Activated B cell treated with CpG ODN at 0.5 μM for 24 hours (primary cell): ENCODE data around the gene ATP11A. TPM values are rescaled to one million over a fixed set of nuclear protein-coding genes. Genes with fewer than 3 reads are reported as not detected.
A peak's percentile ranks its signal among the peaks of the same experiment; 100 is the strongest.

Experiments
- ATAC-seq: fragments of 200-7000 bp; cut with Tn5 transposase; one replicate; pipeline ENCODE4 v1.10.0; 2021; ENCODE audit warnings: low read depth, mild to moderate bottlenecking, moderate library complexity
- CTCF ChIA-PET: fragments of 350-600 bp; sonication (Branson Sonifier 250); formaldehyde crosslinking; loops from one replicate; lab custom pipeline; 2021; ENCODE audit warnings: antibody characterized with exemption; lab: Charles Lee
- POLR2A ChIA-PET: fragments of 350-600 bp; sonication (Branson Sonifier 250); formaldehyde crosslinking; loops from one replicate; lab custom pipeline; 2021; ENCODE audit warnings: antibody characterized with exemption; lab: Charles Lee
- DNase-seq: peaks from one replicate; pipeline ENCODE4 v3.0.0; 2022
- H3K27ac Mint-ChIP-seq: one replicate; pipeline ENCODE4 v1.8.0; 2020; ENCODE audit warnings: mixed read lengths
- H3K27me3 Mint-ChIP-seq: one replicate; pipeline ENCODE4 v1.8.0; 2021; ENCODE audit warnings: mixed read lengths
- H3K36me3 Mint-ChIP-seq: one replicate; pipeline ENCODE4 v1.8.0; 2021; ENCODE audit warnings: low read depth, mixed read lengths
- H3K4me1 Mint-ChIP-seq: one replicate; pipeline ENCODE4 v1.8.0; 2021; ENCODE audit warnings: mixed read lengths
- H3K4me3 Mint-ChIP-seq: one replicate; pipeline ENCODE4 v1.8.0; 2020; ENCODE audit warnings: mild to moderate bottlenecking, mixed read lengths
- H3K9me3 Mint-ChIP-seq: one replicate; pipeline ENCODE4 v1.8.0; 2020; ENCODE audit warnings: mixed read lengths
- CTCF ChIP-seq: fragments of 200-600 bp; IDR thresholded peaks from one replicate; pipeline ENCODE4 v1.8.0; 2022; ENCODE audit warnings: antibody characterized with exemption, mild to moderate bottlenecking
- intact Hi-C: fragments of 100-400 bp; cut with micrococcal nuclease; formaldehyde crosslinking; loops from one replicate; pipeline ENCODE4 v1.15.1; 2024
- total RNA-seq: library from RNA; stranded (reverse); gene quantifications from 2 replicates; pipeline ENCODE4 v1.2.3, GENCODE V29; 2022

Gene ATP11A
- total RNA-seq, 1 donor from 2014 or later = 49.6 TPM

GRCh38 chr13:112802802-112803195 lies 113.0 kb downstream of the ATP11A start:
- H3K4me3 Mint-ChIP-seq = peak overlapping the region; percentile 47
- H3K9me3 Mint-ChIP-seq = peaks cover 6% of the 10 kb centered on the region
- H3K36me3 Mint-ChIP-seq = peaks cover 16% of the 10 kb centered on the region
- no peak for TF ChIP-seq CTCF
- ChIA-PET CTCF (interaction anchor here (1.0 kb wide), 1 partner anchor 72 kb away, joined by 3 read pairs; no protein-coding TSS in a partner anchor), POLR2A (interaction anchor here (0.5 to 1.1 kb wide), 4 partner anchors 10 to 812 kb away, joined by 3 to 14 read pairs (median 3); no protein-coding TSS in a partner anchor)
- H3K4me1 Mint-ChIP-seq = peaks cover 26% of the 10 kb centered on the region
- DNase-seq (no peak), ATAC-seq (peak; percentile 62)
- H3K27me3 Mint-ChIP-seq = no peaks in the 10 kb centered on the region
- peak overlapping the region; percentile 71 for H3K27ac Mint-ChIP-seq
- intact Hi-C loops = loop anchor here (5.0 to 10.0 kb wide), 3 partner anchors 35 to 118 kb away; no protein-coding TSS in a partner anchor

GRCh38 chr13:112803422-112803821 lies 113.6 kb downstream of the ATP11A start:
- peak; percentile 40 for ATAC-seq
- H3K4me3 Mint-ChIP-seq = no peak overlapping the region
- intact Hi-C loops = loop anchor here (5.0 to 10.0 kb wide), 3 partner anchors 36 to 119 kb away; no protein-coding TSS in a partner anchor
- H3K27ac Mint-ChIP-seq = peak overlapping the region; percentile 60
- DNase-seq = no peak
- CTCF ChIA-PET = no interaction called here
- POLR2A ChIA-PET = no interaction called here
- peaks cover 26% of the 10 kb centered on the region for H3K4me1 Mint-ChIP-seq
- H3K9me3 Mint-ChIP-seq = peaks cover 6% of the 10 kb centered on the region
- no peaks in the 10 kb centered on the region for H3K27me3 Mint-ChIP-seq
- peaks cover 15% of the 10 kb centered on the region for H3K36me3 Mint-ChIP-seq
- TF ChIP-seq CTCF = no peak

- ChIA-PET POLR2A (no interaction called here), CTCF (no interaction called here)
- H3K4me3 Mint-ChIP-seq = no peak overlapping the region
- no peak overlapping the region for H3K27ac Mint-ChIP-seq
- H3K4me1 Mint-ChIP-seq = peaks cover 26% of the 10 kb centered on the region
- H3K27me3 Mint-ChIP-seq = no peaks in the 10 kb centered on the region
- no peaks in the 10 kb centered on the region for H3K9me3 Mint-ChIP-seq
- no peak for DNase-seq
- no peak for TF ChIP-seq CTCF
- intact Hi-C loops = loop anchor here (5.0 to 10.0 kb wide), 3 partner anchors 37 to 120 kb away; no protein-coding TSS in a partner anchor
- no peak for ATAC-seq
- H3K36me3 Mint-ChIP-seq = peaks cover 14% of the 10 kb centered on the region
Observed at GRCh38 chr13:112804374-112804773, 114.5 kb downstream of the ATP11A start.

- intact Hi-C loops = loop anchor here (10.0 kb wide), 1 partner anchor 122 kb away; no protein-coding TSS in a partner anchor
- no peaks in the 10 kb centered on the region for H3K27me3 Mint-ChIP-seq
Observed at GRCh38 chr13:112806739-112807652, 117.2 kb downstream of the ATP11A start.

More at GRCh38 chr13:112806739-112807652, 117.2 kb downstream of the ATP11A start:
- ATAC-seq (no peak), DNase-seq (no peak)
- H3K27ac Mint-ChIP-seq = no peak overlapping the region
- peaks cover 16% of the 10 kb centered on the region for H3K4me1 Mint-ChIP-seq
- H3K36me3 Mint-ChIP-seq = peaks cover 22% of the 10 kb centered on the region
- ChIA-PET CTCF (no interaction called here), POLR2A (no interaction called here)
- no peak for TF ChIP-seq CTCF
- no peaks in the 10 kb centered on the region for H3K9me3 Mint-ChIP-seq
- H3K4me3 Mint-ChIP-seq = no peak overlapping the region
